NCI-H1694 treated with DMSO at 0.1 percent for 48 hours (cell line): ENCODE measurements around the gene ZFYVE16.
A peak's percentile ranks its signal among the peaks of the same experiment; 100 is the strongest.
"Not testable (repeated sequence)": the region's sequence is repeated elsewhere in the genome, so short reads cannot be mapped to it uniquely, and the experiment has no call there.

ENCODE experiments used
- DNase-seq: peaks from one replicate; lab custom pipeline; 2025; lab: John Stamatoyannopoulos, UW

The ZFYVE16 gene

DNA sequence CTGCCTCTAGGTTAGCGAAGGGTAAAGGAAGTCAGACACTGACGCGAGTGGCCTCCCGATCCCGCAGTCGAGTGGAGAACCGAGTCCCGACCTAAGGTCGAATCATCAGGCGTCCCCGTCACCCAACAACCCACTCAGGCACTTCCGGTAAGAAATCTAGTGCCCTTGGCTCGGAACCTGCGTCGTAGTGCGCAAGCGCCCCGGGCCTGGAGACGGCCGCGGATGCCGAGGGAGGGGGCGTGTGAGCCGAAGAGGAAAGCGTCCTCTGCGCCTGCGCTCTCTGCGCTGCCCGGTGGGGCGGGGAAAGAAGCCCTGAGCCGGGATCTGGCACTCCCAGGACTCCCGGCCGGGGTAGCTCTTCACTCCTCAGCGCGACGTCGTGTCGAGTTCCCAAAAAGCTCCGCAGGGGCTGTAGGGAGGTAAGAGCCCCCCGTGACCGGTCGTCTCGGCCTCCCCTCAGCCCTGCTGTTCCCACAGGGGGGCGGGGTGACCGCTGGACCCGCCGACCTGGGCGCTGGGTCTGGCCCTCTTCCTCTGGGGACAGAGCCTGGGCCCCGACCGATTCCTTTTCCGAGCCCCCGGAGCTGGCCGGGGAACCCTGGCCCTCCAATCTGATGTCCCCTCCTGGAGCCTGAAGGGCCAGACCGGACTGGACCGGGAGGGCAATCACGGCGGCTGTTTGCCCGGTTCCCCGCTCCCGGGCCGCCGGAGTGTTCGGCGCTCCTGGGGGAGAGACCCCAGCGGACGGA, at the start of gene ZFYVE16:
Gene ZFYVE16, plus strand, starts transcription at position 330 of the 749 bp plus-strand sequence. CDS start 26,084 bp downstream, outside the sequence.
- DNase-seq: peak; percentile 96

DNA sequence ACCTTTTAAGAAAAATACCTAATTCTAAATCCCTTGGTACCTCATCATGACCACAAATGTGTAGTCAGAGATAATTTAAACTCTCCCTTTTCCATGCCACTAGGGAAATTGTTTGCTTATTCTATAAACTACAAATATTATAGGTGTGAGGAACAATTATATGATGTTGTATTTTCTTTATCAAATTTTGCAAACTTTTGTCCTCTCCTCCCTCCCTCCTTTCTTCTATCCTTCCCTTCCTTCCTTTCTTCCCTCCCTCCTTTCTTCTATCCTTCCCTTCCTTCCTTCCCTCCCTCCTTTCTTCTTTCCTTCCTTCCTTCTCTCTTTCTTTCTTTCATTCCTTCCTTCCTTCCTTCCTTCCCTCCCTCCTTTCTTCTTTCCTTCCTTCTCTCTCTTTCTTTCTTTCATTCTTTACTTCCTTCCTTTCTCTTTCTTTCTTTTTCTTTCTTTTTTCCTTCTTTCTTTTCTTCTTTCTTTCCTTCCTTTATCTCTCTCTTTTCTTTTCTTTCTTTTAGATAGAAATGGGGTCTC, 46.9 kb upstream of the ZFYVE16 start:
- no peak for DNase-seq

DNA sequence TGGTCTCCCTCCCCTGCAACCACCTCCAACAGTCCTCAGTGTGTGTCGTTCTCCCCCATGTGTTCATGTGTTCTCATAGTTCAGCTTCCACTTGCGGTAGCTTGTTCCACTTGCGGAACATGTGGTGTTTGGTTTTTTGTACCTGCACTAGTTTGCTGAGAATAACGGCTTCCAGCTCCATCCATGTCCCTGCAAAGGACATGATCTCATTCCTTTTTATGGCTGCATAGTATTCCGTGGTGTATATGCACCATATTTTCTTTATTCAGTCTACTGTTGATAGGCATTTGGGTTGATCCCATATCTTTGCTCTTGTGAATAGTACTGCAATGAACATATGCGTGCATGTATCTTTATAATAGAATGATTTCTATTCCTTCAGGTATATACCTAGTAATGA, 43.0 kb upstream of the ZFYVE16 start:
- no peak for DNase-seq

DNA sequence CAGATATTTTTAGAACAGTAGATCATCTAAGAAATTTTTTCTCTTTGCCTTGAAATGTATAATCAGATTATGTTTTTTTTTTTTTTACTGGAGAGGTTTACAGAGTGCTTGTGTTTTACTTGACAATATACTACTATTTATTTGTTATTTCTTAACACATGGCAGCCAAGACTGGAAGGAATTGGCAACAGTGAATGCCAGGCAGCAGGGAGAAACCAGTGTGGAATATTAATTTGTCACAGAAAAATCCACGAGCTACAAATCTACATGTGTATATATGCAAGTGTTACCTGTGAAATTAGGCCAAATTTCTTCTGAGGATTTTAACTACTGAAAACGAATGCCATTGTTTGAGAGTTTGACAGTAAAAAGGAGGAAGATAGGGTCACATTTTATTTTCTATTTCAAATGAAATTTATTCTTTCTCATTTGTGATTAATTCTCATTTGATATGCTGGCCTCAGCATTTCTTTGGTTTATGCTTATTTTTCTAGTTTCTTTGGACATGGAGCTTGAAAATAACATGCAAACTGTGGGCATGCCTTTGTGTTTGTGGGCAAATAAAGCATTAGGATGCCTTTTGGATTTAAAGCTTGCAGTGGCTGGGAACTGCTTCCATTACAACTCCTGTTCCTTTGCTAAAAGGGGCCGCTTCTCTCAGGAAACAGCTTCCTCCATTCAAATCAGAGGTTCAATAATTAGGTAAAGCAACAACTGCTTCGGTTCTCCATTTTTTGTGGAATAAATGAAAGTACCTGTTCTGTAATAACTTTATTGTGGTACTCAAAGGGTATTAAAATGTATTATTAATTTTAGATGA, 39.0 kb upstream of the ZFYVE16 start:
- no peak for DNase-seq

DNA sequence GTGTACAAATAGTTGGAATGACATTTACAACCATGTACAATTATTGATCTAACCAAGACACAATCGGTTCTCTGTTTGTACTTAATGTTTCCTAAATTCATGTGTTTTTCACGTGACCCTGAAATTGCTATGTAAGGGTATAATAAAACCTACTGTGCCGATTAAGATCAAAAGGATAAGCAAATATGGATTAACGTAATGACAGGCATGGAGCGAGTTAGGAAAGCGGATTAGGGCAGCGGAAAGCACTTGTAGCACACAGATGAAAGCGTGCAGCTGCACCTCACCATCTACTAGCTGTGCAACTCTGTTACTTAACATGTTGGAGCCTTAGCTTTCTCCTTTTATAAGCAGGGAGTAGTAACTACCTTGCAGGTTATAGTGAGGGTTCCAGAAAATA, 38.3 kb upstream of the ZFYVE16 start:
- no peak for DNase-seq

DNA sequence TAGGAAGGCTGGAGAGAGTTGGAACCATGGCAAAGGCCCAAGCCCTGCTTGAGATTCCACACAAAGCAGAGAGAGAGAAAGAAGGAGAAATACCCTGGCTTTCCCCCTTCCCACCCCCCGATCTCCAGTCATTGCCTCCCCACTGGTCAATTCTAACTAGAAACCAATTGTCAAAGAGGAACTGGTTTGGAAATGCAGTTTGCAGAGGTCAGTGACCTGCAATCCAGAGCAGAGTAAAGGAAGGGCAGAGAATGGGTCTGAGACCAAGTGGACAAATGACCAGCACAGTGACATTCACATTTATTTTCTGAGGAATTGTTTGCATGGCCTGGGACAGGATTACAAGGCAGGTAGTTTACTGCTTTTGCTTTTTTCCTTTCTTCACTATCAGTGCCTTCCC, 37.5 kb upstream of the ZFYVE16 start:
- no peak for DNase-seq

DNA sequence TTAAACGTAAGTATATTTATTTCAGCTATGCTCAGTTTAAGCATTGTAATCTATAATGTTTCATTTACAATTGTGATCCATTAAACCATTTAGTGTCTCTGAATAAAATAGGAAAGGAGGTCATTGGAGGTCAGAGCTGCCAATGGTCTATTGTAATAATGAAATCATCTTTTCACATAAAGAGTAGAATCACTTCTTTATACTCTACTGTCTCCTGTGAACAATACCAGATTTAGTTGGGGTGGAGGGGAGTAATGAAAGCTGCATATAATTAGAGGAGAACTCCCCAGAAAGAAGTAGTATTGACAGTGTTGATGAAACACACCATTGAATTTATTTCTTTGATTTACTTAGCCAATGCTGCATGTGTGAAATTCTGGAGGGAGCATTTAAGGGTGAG, 35.1 kb upstream of the ZFYVE16 start:
- DNase-seq: no peak

DNA sequence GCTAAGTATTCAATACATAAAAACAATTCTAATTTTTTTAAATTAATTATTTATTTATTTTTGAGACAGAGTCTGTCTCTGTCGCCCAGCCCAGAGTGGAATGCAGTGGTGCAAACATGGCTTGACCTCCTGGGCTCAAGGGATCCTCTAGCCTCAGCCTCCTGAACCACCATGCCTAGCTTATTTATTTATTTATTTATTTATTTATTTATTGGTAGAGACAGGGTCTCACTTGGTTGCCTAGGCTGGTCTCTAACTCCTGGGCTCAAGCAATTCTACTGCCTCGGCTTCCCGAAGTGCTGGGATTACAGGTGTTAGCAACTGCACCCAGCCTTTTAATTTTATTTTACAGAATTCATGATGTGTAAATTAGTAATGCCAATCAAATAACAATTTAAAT, 33.7 kb upstream of the ZFYVE16 start:
- no peak for DNase-seq

DNA sequence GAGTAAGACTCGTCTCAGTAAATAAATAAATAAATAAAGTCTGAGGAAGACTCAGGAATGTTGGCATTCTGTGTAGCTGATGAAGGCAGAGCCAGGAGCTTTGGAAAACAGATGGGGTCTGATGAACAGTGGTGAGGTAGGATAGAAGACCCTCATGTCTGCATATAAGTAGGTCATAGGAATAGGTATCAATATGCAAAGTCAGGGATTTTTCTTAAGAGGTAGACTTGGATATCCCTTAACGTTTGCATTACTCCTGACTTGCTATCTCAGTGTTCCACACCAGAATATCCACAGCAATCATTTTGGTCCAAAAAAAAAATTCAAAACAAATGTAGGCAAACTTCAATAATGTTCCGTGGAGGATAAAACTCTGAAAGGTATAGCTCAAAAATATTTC, 31.3 kb upstream of the ZFYVE16 start:
- no peak for DNase-seq

DNA sequence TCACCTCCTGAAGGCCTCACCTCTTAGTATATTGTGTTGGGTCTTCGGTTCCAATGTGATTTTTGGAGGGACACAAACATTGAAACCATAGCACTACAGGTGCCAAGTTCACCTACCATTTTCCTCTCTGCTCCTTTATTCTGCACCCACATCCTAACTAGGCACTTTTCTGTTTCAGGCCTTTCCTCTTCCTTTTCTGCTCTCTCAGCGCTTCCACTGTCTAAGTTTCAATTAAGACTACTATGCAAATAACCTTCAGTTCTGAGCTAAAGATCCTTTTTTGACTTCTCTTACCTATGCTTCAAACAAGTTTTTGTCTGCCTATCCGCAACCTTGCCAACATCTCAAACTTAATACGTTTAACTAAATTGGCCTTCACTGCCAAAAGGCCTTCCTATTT, 25.4 kb upstream of the ZFYVE16 start:
- no peak for DNase-seq

DNA sequence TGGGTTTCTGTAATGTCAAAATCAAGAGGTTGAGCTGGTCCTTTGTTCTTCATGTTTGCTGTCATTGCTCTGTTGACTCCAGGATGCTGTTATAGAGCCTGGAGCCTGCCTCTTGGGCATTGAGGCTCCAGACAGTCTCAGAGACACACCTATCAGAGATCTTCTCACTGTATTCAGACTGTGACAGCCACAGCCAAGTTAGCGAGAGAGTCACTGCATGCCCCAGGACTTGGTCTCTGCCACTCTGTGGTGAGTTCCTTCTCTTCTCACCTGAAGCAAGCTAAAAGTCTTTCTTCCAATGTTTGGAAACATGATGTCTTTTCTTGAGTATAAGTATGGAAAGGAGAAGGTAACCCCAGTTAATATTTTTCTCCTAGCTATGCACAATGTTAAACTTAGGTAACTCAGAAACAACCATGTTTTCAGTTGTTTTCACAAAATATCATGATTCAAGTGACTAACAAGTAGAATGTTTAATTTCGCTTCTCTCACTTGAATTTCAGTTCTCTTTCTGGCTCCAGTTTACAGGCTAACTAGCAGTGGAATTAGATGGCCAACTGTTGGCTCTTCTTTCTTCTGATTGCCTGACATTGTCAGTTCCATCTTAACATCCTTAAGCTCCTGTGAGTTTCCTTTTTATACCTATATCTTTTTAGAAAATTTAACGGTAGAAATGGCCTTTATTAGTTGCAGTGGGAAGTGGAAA, 20.6 kb upstream of the ZFYVE16 start:
- no peak for DNase-seq

DNA sequence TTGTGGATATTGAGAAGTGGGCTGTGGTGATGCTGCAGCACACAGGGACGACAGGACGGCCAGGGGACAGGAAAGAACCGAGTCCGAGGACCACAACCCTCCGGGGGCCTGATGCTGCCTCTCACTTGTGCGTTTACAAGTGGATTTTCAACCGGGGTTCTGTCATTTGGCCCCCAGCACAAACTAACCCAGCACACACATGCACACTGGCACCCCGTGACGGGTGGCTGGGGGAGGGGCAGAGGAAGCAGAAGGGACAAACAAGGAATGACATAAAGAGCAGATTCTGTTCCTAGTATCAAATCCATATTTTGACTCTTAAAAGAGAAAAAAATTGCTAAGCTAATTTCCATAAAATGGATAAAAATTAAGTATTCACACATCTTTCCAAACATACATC, 18.3 kb upstream of the ZFYVE16 start:
- no peak for DNase-seq

DNA sequence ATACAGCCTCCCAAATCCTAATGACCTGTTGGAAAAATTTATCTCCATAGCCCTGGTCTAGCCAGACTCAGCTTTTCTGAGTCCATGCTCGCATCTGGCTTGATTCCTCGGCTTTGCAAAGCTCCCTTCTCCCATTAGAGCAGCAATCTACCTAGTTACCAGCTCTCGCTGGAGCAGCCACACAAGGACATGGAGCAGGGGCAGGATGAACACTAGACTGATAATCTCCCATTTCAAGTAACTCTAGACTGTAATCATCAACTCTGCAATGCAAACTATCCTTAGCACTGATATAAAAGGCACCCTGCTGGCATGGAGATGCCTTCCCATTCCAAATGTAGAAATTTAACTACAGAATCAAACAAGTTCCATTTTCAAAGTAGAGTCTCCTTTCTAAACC, 17.5 kb upstream of the ZFYVE16 start:
- DNase-seq: not testable (repeated sequence)

DNA sequence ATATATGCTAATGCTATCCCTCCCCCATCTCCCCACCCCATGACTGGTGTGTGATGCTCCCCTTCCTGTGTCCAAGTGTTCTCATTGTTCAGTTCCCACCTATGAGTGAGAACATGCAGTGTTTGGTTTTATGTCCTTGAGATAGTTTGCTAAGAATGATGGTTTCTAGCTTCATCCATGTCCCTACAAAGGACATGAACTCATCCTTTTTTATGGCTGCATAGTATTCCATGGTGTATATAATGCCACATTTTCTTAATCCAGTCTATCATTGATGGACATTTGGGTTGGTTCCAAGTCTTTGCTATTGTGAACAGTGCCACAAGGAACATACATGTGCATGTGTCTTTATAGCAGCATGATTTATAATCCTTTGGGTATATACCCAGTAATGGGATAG, 16.6 kb upstream of the ZFYVE16 start:
- DNase-seq: not testable (repeated sequence)

DNA sequence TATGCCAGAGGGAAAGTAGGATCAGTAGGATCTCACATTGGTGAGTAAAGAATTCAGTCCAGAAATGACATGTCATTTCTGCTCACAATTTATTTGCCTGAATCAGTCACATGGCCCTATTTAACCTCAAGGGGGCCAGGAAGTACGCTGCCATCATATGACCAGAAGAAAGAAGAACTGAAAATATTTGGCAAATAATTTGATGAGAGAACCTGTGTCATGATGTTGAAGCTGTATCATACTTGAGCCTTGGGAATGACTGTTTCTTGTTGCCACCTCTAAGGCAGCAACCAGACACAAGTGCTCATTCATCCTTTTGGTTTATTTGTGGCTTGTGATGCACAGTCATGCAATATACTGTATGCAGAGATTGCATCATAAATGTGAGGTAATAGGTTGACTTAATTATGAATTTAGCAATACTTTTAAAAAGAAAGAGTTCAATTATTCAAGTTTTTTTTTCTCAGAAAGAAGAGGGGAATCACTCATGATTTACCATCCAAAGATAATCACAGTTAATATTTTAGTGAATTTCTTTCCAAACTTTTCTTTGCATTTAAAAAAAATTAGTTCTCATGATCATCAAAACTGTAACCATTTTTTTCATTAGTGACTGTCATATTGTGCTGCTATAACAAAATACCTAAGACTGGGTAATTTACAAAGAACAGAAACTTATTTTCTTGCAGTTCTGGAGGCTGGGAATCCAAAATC, 8.2 kb upstream of the ZFYVE16 start:
- no peak for DNase-seq

DNA sequence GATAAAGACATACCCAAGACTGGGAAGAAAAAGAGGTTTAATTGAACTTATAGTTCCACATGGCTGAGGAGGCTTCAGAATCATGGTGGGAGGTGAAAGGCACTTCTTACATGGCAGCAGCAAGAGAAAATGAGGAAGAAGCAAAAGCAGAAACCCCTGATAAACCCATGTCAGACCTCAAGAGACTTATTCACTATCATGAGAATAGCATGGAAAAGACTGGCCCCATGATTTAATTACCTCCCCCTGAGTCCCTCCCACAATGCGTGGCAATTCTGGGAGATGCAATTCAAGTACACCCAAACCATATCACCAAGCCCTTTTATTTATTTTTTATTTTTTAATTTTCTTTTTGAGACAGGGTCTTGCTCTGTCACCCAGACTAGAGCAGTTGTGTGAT, 7.5 kb upstream of the ZFYVE16 start:
- not testable (repeated sequence) for DNase-seq

DNA sequence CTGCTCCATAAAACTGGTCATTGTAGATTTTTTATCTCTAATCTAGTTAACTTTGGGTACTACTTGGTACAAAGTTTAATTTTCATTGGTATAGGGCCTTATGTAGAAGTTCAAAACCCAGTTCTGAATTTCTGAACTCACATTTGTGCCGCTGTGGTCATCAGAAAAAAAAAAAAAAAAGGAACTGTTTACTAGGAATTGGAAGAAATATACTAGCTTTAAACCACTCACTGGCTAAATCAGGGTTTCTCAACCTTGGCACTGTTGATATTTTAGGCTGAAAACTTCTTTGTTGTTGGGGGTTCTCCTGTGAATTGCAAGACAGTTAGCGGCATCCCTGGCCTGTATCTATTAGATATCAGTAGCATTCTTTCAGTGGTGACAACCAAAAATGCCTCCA, 4.1 kb upstream of the ZFYVE16 start:
- DNase-seq: no peak

DNA sequence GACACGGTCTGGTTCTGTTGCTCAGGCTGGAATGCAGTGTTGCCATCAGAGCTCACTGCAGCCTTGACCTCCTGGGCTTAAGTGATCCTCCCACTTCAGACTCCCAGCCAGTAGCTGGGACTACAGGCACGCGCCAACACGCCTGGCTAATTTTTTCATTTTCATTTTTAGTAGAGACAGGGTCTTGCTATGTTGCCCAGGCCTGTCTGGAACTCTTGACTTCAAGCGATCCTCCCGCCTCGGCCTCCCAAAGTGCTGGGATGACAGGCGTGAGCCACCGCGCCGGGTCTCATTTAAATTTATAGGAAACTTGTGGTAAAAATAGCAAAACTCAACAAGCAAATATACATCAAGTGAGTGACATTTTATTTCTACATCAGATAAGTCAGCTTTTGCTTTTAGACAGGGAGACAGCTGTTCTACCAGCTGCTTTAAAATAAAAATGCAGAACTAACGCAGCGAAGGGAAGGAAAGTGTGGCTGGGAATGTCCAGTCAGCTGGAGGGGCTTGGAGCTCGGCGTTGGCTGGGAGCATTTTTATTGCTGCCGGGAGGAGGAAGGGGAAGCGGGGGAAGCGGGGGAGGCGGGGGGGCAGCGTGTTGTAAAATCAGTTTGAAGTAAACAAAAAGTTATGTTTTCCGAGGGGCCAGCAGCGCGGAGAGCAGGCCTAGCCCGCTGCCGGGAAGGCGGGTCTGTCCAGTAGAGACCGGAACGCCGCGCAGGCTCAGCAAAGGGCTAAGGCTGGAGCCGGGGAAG, 707 bp upstream of the ZFYVE16 start:
- DNase-seq: no peak

DNA sequence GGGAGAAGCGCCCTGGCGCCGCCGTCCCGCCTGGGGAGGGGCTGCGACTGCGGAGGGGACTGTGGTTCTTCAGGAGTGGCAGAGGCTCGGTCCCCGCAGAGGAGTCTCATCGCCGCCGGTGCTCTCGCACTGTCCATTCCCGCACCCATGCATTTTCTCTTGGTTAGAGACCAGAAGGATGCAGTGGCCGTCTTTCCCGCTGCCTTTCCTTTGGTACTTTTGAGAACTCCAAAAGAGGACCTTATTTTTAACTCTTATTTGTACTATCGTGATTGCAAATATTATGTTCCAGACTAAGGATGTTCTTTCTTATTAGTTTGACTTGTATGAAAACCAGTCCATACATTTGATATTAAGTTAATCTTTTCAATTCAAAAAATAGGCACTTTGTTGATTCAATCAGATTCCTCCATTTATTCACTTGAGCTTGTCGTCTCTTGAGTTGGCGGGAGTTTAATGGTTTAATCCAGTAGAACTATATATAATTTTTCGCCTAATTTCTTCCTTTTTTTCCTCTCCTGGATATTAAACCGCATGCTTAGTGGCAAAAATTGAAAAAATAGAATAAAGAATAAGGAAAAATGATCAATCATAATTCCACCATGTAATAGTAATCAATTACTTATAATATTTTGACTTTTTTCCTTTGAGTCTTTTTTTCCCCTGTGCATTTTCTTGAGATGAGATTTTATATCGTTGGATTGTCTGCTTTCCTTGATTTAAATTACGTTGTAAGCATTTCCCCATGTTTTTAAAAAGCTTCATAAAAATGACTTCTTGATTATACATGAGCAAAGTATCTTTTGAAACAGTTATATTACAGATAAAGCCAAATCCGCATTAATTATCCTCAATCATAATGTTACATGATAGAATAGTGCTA, 861 bp downstream of the ZFYVE16 start:
- peak; percentile 66 for DNase-seq

DNA sequence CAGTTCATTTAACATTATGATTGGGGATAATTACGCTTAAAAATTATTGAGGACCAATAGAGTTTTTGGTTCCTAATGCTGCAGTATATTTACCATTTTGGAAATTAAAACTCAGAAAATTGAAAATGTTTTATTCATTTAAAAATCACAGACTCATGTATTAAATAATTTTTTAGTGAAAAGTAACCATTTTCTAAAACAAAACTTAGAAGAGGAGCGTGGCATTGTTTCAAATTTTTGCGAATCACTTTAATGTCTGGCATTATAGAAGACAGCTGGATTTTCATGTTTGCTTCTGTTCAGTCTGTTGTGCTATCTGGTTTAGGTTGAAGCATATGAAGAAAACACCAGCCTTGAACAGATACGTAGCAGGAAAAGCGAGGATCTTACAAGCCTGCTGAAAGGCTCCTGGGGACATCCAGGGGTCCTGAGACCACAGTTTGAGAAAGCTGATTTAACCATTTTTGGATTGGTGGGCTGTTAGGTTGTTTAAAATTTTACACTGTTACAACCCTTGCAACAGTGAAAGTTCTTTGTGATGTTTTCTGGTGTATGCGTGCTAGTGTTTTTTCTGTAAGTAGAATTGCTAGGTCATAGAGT, 1.6 kb downstream of the ZFYVE16 start:
- peak; percentile 36 for DNase-seq
